Fibroblast of pulmonary artery (primary cell): ENCODE results near the gene CCDC112.
"Not testable (repeated sequence)": the region's sequence is repeated elsewhere in the genome, so short reads cannot be mapped to it uniquely, and the experiment has no call there.

ENCODE experiments used
- DNase-seq: peaks from one replicate; pipeline ENCODE4 v3.0.0-alpha.2; 2010; ENCODE audit warnings: low read depth
- H3K4me3 ChIP-seq: replicated peaks from 2 replicates; pipeline ENCODE4 v1.5.1; 2011; ENCODE audit warnings: low read depth, mild to moderate bottlenecking, control low read depth, low read length, moderate library complexity
- CTCF ChIP-seq: IDR thresholded peaks from 2 replicates; pipeline ENCODE4 v1.5.1; 2011; ENCODE audit warnings: mild to moderate bottlenecking, control low read depth, low read length, inconsistent platforms; ENCODE audit errors: missing control alignments

CCDC112 gene

GRCh38 chr5:115337882-115338281 is 41.4 kb upstream of the CCDC112 start:
- TF ChIP-seq CTCF, result no peak
- no peak for DNase-seq
- no peak overlapping the region for H3K4me3 ChIP-seq

- no peak overlapping the region for H3K4me3 ChIP-seq
- TF ChIP-seq CTCF, result no peak
- DNase-seq, result no peak
Observed at GRCh38 chr5:115336964-115337363, 40.5 kb upstream of the CCDC112 start.

- no peak for DNase-seq
- no peak overlapping the region for H3K4me3 ChIP-seq
- no peak for TF ChIP-seq CTCF
Observed at GRCh38 chr5:115336201-115336720, 39.8 kb upstream of the CCDC112 start.

GRCh38 chr5:115335301-115335700 is 38.8 kb upstream of the CCDC112 start:
- H3K4me3 ChIP-seq, result no peak overlapping the region
- no peak for DNase-seq
- no peak for TF ChIP-seq CTCF

- no peak for TF ChIP-seq CTCF
- H3K4me3 ChIP-seq, result no peak overlapping the region
- DNase-seq, result no peak
Observed at GRCh38 chr5:115333164-115333563, 36.7 kb upstream of the CCDC112 start.

GRCh38 chr5:115330830-115331229 is 34.4 kb upstream of the CCDC112 start:
- TF ChIP-seq CTCF, result no peak
- no peak overlapping the region for H3K4me3 ChIP-seq
- no peak for DNase-seq

GRCh38 chr5:115329475-115329874 is 33.0 kb upstream of the CCDC112 start:
- TF ChIP-seq CTCF, result no peak
- DNase-seq, result no peak
- H3K4me3 ChIP-seq, result no peak overlapping the region

GRCh38 chr5:115328617-115329274 is 32.3 kb upstream of the CCDC112 start:
- DNase-seq, H3K4me3 ChIP-seq: not testable (repeated sequence)
